Omental fat pad (tissue), 4 donors: Measurements from ENCODE around the gene SECISBP2. TPM values are rescaled to one million over a fixed set of nuclear protein-coding genes. Genes with fewer than 3 reads are reported as not detected.
"Not testable (repeated sequence)": the region's sequence is repeated elsewhere in the genome, so short reads cannot be mapped to it uniquely, and the experiment has no call there.

Experiments used
- ATAC-seq: fragments of 150-250 bp; one replicate; pipeline ENCODE4 v1.9.1; 2016; ENCODE audit warnings: mild to moderate bottlenecking, moderate library complexity; ENCODE audit not compliant: low FRiP score
- DNase-seq: peaks from one replicate; pipeline ENCODE4 v3.0.0-alpha.2; 2019; ENCODE audit warnings: low spot score
- CTCF ChIP-seq, 3 donors: fragments of 450-650 bp; IDR thresholded peaks; one replicate each; pipeline ENCODE4 v1.5.1; 2016 to 2017; ENCODE audit warnings: antibody characterized with exemption in 3 of 3, mild to moderate bottlenecking in 3 of 3, moderate library complexity in 2 of 3
- total RNA-seq, 4 donors: library from RNA; depleted of rRNA; stranded (reverse); fragments of >200 nt; gene quantifications; one replicate each; pipeline ENCODE4 v1.1.0, GENCODE V29; 2016

Gene SECISBP2
- total RNA-seq, 4 donors from 2014 or later: 45.8 to 68.4 (median 54.2) TPM

- no peak for TF ChIP-seq CTCF (IDR thresholded peaks at IDR 0.05)
- DNase-seq (no peak), ATAC-seq (no peak)
Measured at GRCh38 chr9:89278551-89278950, 39.7 kb upstream of the SECISBP2 start.

- ATAC-seq (no peak), DNase-seq (no peak)
- TF ChIP-seq CTCF (IDR thresholded peaks at IDR 0.05): no peak
Measured at GRCh38 chr9:89278997-89279739, 39.1 kb upstream of the SECISBP2 start.

GRCh38 chr9:89281106-89281505 is 37.2 kb upstream of the SECISBP2 start:
- TF ChIP-seq CTCF (IDR thresholded peaks at IDR 0.05): no peak
- DNase-seq (no peak), ATAC-seq (no peak)

- not testable (repeated sequence) for ATAC-seq
Measured at GRCh38 chr9:89282248-89282968, 35.9 kb upstream of the SECISBP2 start.

GRCh38 chr9:89284076-89284475 is 34.2 kb upstream of the SECISBP2 start:
- ATAC-seq (no peak), DNase-seq (no peak)
- TF ChIP-seq CTCF (IDR thresholded peaks at IDR 0.05): no peak

More at GRCh38 chr9:89282248-89282968, 35.9 kb upstream of the SECISBP2 start:
- not testable (repeated sequence) for DNase-seq

GRCh38 chr9:89291741-89292140 is 26.6 kb upstream of the SECISBP2 start:
- no peak for TF ChIP-seq CTCF (IDR thresholded peaks at IDR 0.05)
- no peak for ATAC-seq
- no peak for DNase-seq

- ATAC-seq (no peak), DNase-seq (no peak)
- no peak for TF ChIP-seq CTCF (IDR thresholded peaks at IDR 0.05)
Measured at GRCh38 chr9:89293014-89293413, 25.3 kb upstream of the SECISBP2 start.
